SIG-M5 (cell line): ENCODE data around the gene SEC23A.

Experiments
- DNase-seq: peaks from one replicate; lab custom pipeline; 2025; lab: John Stamatoyannopoulos, UW

SEC23A gene

GRCh38 chr14:38991299-38991698 lies 111.7 kb downstream of the SEC23A start:
- no peak for DNase-seq

DNA sequence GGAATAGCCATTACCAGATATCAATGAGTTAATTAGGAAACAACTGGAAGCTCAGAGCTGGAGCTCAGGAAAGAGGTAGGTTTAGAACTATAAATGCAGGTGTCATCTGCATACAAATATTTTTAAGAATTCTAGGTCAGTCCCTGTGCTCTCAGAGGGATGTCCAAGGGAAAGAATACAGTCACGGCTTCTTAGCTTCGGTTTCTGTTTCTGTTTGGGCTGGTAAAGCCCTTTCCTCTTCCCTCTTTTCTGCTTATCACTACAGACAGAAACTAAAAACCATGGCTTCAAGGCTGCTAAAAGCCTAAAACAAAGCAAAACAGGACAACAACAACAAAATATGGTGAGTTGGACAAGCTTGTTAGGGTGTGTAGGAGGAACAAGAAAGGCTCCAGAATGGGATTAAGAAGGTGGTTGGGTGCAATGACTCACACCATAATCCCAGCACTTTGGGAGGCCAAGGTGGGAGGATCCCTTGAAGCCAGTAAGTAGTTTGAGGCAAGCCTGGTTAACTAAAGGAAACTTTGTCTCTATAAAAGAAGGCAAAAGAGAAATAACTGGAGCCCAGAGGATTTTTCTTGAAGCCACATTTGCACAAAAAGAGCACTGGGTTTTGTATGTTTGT lies 113.0 kb downstream of the SEC23A start:
- no peak for DNase-seq

GRCh38 chr14:38987781-38988180 lies 115.3 kb downstream of the SEC23A start:
- no peak for DNase-seq

GRCh38 chr14:38982837-38983236 lies 120.2 kb downstream of the SEC23A start:
- no peak for DNase-seq

DNA sequence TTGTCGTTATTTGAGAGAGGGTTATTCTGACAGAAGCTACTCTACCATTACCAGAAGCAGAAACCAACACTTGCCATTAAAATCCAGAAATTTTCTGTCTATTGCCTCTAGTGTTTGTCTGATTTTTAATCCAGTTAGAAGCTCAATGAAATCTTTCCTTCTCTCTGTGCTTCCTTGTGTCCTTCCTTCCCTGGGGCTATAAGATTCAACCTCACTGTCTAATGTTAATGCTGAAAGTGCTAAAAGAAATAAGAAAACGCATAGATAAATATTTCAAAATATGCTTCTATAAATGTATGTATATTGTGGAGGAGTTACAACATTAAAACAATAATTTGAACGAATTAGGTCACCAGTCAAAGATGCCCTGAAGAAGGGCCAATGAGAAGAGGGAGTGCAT lies 120.8 kb downstream of the SEC23A start:
- DNase-seq, result no peak
